Stimulated activated memory B cell treated with anti-CD40 and anti-IgM and Interleukin-4, amounts not matched to agents 10 μg/mL and 1 μg/mL and 100 μg/mL, for 72 hours (primary cell): Measurements from ENCODE around the gene BEST3.
"Not testable (repeated sequence)": the region's sequence is repeated elsewhere in the genome, so short reads cannot be mapped to it uniquely, and the experiment has no call there.

Experiments used
- ATAC-seq: fragments of 150-1000 bp; cut with Tn5 transposase; 2 replicates; pipeline ENCODE4 v1.10.0; 2021
- H3K27ac Mint-ChIP-seq: one replicate; pipeline ENCODE4 v1.8.0; 2022; ENCODE audit warnings: mild to moderate bottlenecking, mixed read lengths
- H3K27me3 Mint-ChIP-seq: one replicate; pipeline ENCODE4 v1.8.0; 2022; ENCODE audit warnings: mixed read lengths
- H3K36me3 Mint-ChIP-seq: one replicate; pipeline ENCODE4 v1.8.0; 2022; ENCODE audit warnings: mixed read lengths
- H3K4me1 Mint-ChIP-seq: one replicate; pipeline ENCODE4 v1.8.0; 2022; ENCODE audit warnings: mixed read lengths
- H3K4me3 Mint-ChIP-seq: one replicate; pipeline ENCODE4 v1.8.0; 2022; ENCODE audit warnings: mild to moderate bottlenecking, moderate library complexity, mixed read lengths
- H3K9me3 Mint-ChIP-seq: one replicate; pipeline ENCODE4 v1.8.0; 2022; ENCODE audit warnings: mixed read lengths

Gene BEST3

DNA sequence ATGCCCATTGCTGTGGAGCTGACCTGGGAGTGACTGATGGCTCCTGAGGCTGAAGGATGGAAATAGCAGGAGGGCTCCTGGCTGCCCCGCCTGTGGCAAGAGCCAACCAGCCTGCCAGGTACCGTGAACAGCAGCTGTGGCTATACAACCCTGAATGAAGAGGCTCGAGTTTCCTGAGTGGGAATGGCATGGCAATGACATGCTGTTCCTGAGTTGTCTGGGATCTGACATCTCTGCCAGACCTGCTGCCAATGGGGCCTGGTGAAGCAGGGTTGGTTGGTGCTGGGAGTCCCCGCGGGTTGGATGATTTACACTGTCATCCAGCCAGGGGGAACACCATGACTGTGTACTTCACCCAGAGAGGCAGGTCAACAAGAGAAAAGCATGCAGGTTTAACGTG is 56.6 kb downstream of the BEST3 start:
- H3K27ac Mint-ChIP-seq = no peak overlapping the region
- peaks cover 6% of the 10 kb centered on the region for H3K4me1 Mint-ChIP-seq
- H3K4me3 Mint-ChIP-seq = no peak overlapping the region
- no peaks in the 10 kb centered on the region for H3K36me3 Mint-ChIP-seq
- no peaks in the 10 kb centered on the region for H3K27me3 Mint-ChIP-seq
- no peaks in the 10 kb centered on the region for H3K9me3 Mint-ChIP-seq
- no peak for ATAC-seq

DNA sequence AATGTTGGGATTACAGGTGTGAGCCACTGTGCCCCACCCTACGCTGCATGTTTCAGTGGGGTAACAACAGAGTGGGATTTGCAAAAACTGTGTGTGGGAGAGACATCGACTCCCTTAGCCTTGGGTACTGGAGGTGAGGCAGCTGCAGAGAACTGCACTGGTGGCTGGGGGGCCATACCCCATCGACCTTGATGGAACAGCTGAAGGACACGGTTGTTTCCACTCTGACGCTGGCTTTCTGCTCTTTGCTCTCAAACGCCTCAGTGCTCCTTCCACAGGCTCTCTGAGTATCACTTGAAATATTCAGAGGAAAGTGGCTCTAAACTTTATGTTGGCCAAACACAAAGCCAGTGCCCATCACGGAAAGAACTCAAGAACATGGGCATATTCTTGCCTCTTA is 57.6 kb downstream of the BEST3 start:
- H3K9me3 Mint-ChIP-seq = no peaks in the 10 kb centered on the region
- no peaks in the 10 kb centered on the region for H3K27me3 Mint-ChIP-seq
- no peak overlapping the region for H3K27ac Mint-ChIP-seq
- ATAC-seq = no peak
- no peak overlapping the region for H3K4me3 Mint-ChIP-seq
- H3K36me3 Mint-ChIP-seq = no peaks in the 10 kb centered on the region
- H3K4me1 Mint-ChIP-seq = peaks cover 6% of the 10 kb centered on the region

DNA sequence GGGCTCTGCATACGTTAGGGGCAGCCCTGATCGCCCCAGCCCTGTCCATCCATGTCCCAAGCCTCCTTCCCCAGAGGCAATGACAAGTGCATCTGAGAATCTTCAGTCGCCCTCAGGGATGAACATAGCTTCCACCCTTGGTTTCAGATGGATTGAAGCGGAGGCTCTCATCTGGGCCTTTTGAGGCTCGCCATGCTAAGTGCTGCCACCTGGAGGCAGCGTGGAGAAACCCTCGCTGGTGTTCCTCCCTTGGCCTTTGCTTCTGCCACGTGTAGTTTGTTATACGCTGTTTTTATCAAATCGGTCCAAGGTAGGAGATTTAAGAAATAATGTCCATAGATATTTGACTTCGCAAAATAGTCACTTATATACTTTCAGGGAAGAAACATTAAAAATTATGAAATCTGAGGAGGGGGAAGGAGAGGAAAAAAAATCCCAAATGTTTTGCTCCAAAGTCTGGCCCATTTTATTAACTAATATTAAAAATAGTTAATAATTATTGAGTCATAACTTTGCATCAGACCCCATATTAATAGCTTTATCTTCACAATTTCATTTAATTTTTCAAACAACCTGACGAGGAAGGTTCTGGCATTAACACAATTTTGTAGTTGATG is 59.6 kb downstream of the BEST3 start:
- Mint-ChIP-seq H3K27ac (no peak overlapping the region), H3K4me1 (peaks cover 6% of the 10 kb centered on the region), H3K27me3 (no peaks in the 10 kb centered on the region), H3K36me3 (no peaks in the 10 kb centered on the region), H3K9me3 (no peaks in the 10 kb centered on the region), H3K4me3 (no peak overlapping the region)
- ATAC-seq = peak; percentile 69

DNA sequence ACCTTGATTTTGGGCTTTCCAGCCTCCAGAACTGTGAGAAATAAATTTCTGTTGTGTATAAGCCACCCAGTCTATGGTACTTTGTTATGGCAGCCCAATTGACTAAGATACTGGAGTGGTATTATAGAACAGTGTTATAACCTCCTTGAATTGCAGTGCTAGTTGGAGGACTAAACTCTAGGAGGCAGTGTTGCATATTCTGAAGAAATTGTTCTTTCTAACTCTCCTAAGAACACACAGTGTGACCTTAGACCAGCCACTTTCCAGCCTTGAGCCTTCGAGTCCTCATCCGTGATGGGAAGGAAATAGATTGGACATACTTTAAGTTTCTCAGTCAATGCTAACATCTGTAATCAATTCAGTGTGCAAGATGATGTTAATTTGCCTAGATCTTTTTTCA is 66.0 kb downstream of the BEST3 start:
- no peaks in the 10 kb centered on the region for H3K9me3 Mint-ChIP-seq
- no peak for ATAC-seq
- H3K4me1 Mint-ChIP-seq = no peaks in the 10 kb centered on the region

DNA sequence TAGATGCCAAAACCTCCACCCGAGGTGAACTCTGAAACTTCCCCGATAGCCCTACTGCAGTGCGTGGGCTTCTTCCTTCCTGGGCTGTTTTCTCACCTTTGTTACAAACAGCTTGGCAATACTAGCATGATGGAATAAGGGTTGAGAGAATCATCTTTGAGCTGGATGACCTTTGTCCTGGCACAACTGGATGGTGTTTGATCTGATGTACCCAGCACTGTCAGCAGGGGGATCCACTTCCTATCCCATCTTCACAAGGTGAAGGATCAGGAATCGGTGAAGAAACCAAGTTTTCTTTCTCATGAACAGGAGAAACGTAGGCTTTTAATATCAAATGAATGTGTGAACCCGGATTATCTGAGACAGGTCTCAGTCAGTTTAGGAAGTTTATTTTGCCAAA is 68.9 kb downstream of the BEST3 start:
- Mint-ChIP-seq H3K27me3 (no peaks in the 10 kb centered on the region), H3K4me3 (no peak overlapping the region), H3K9me3 (no peaks in the 10 kb centered on the region), H3K4me1 (no peaks in the 10 kb centered on the region), H3K27ac (no peak overlapping the region), H3K36me3 (no peaks in the 10 kb centered on the region)
- ATAC-seq = no peak

More for the DNA sequence above, 66.0 kb downstream of the BEST3 start:
- Mint-ChIP-seq H3K36me3 (no peaks in the 10 kb centered on the region), H3K27ac (no peak overlapping the region), H3K27me3 (no peaks in the 10 kb centered on the region), H3K4me3 (no peak overlapping the region)

DNA sequence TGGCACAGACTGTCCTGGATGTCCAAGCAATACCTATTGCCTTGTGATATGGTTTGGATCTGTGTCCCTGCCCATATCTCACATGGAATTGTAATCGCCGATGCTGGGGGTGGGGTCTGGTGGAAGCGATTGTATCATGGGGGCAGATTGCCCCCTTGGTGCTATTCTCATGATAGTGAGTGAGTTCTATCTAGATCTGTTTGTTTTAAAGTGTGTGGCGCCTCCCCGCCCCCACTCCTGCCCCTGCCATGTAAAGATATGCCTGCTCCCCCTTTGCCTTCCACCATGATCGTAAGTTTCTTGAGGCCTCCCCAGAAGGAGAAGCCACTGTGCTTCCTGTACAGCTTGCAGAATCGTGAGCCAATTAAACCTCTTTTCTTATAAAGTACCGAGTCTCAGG is 71.6 kb downstream of the BEST3 start:
- Mint-ChIP-seq H3K27ac (no peak overlapping the region), H3K27me3 (no peaks in the 10 kb centered on the region), H3K4me3 (no peak overlapping the region), H3K4me1 (no peaks in the 10 kb centered on the region), H3K36me3 (no peaks in the 10 kb centered on the region), H3K9me3 (no peaks in the 10 kb centered on the region)
- no peak for ATAC-seq

DNA sequence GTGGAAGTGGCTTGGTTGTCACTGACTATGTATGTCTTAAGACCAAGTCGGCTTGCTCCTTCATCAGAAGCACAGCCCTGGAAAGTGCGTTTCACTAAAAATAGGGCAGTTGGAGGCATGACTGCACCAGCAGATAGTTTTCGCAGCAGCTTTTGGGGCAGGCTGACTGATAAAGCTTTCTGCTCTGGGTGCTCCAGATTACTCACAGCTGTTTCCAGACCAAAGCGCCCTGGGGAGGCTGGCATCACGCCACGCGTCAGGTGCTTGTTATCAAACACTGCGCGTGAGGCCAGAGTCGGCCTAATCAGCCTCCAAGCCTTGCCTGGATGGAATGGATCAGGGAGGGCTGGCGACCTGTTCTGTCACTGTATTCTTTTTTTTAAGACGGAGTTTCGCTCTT is 75.1 kb downstream of the BEST3 start:
- H3K36me3 Mint-ChIP-seq = no peaks in the 10 kb centered on the region
- no peak overlapping the region for H3K4me3 Mint-ChIP-seq
- no peak overlapping the region for H3K27ac Mint-ChIP-seq
- no peaks in the 10 kb centered on the region for H3K4me1 Mint-ChIP-seq
- H3K27me3 Mint-ChIP-seq = peaks cover 11% of the 10 kb centered on the region
- no peak for ATAC-seq
- H3K9me3 Mint-ChIP-seq = no peaks in the 10 kb centered on the region

DNA sequence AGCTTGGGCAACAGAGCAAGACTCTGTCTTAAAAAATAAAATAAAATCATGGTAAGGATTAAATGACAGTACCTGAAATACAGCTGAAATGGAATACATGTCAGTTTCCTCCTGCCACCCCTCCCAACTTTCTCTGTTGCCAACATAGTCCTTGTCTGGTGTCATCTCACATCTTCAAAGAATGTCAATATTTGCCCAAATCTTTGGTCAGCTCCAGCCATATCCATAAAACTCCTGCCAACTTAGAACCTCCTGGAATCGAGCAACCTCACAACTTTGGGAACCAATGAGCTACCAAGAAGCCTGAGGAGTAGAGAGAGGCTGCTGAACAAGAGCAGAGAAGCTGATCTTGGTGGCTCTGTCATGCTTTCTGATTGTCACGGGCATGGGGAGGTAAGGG is 77.6 kb downstream of the BEST3 start:
- Mint-ChIP-seq H3K36me3 (no peaks in the 10 kb centered on the region), H3K4me3 (no peak overlapping the region), H3K4me1 (no peaks in the 10 kb centered on the region), H3K9me3 (no peaks in the 10 kb centered on the region), H3K27me3 (peaks cover 11% of the 10 kb centered on the region), H3K27ac (no peak overlapping the region)
- no peak for ATAC-seq

DNA sequence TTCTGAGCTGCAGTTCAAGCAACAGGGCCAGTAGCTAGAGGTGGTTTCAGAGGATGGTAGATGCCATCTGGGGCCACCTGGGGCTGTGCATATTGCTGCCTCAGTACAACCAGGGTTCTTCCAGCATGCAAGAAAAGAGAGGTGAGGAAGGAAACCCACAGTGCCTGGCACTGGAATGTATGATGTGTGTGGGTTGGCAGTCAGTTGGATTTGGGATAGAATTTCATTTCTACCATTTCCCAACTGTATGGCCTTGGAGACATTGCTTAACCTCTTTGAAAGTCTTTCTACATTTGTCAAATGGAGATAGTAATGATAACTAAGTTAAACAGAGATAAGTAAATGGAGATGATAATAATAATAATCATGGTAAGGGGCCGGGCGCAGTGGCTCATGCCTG is 78.2 kb downstream of the BEST3 start:
- H3K9me3 Mint-ChIP-seq = no peaks in the 10 kb centered on the region
- no peak overlapping the region for H3K4me3 Mint-ChIP-seq
- no peak overlapping the region for H3K27ac Mint-ChIP-seq
- ATAC-seq = no peak
- peaks cover 11% of the 10 kb centered on the region for H3K27me3 Mint-ChIP-seq
- H3K36me3 Mint-ChIP-seq = no peaks in the 10 kb centered on the region
- peaks cover 5% of the 10 kb centered on the region for H3K4me1 Mint-ChIP-seq

DNA sequence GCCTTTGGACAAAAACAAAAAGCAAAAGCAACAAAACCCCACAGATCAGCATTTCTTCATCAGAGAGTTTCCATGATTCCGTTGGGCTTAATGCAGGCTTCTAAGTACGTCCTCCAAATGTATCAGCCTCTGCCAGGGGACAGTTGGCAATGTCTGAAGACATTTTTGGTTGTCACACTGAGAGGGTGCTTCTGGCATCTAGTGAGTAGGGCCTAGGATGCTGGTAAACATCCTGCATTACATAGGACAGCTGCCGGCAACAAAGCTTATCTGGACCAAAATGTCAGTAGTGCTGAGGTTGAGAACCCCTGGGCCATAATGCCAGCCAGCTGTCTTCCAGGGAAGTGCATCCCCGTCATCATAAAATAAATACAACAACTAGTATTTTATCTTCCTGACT is 79.0 kb downstream of the BEST3 start:
- Mint-ChIP-seq H3K27ac (no peak overlapping the region), H3K4me1 (peaks cover 11% of the 10 kb centered on the region), H3K36me3 (no peaks in the 10 kb centered on the region), H3K9me3 (no peaks in the 10 kb centered on the region), H3K4me3 (no peak overlapping the region), H3K27me3 (peaks cover 11% of the 10 kb centered on the region)
- ATAC-seq = no peak

DNA sequence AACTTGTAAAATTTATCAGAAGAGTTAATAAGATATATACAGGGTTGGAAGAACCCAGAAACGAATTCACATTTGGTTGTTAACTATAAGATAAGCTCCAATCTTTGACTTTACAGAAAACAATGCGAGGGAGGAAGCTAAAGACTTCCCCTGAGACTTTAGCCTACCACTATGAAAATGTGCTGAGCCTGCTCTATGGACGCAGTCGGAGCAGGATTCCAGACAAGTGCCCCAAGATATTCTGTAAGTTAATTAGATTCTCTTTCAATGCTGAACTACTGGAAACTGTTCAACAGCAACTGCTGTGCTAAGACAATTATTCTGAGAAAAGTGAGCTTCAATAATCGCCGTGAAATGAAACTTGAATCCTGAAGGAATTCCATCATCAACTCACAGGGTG is 80.1 kb downstream of the BEST3 start:
- no peak overlapping the region for H3K4me3 Mint-ChIP-seq
- peaks cover 11% of the 10 kb centered on the region for H3K27me3 Mint-ChIP-seq
- H3K4me1 Mint-ChIP-seq = peaks cover 11% of the 10 kb centered on the region
- H3K9me3 Mint-ChIP-seq = no peaks in the 10 kb centered on the region
- no peaks in the 10 kb centered on the region for H3K36me3 Mint-ChIP-seq
- no peak overlapping the region for H3K27ac Mint-ChIP-seq
- no peak for ATAC-seq

DNA sequence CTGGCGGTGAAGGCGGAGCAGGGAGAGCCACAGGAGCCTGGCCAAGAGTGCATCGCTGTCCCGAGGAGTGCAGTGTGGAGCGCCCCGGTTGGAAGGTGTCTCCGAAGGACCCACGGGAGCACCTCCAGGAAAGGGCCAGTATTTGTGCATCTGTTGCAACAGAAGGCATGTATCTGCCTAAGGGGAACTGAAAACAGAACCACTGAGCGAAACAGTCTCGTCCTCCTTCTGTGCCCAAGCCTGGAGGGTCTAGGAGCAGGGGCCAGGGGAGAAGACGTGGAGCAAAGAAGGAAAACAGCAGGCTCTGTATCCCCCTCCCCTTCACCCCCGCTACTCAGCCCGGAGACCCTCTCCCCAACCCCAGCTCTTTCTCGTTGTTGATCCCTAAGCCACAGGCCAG is 83.1 kb downstream of the BEST3 start:
- Mint-ChIP-seq H3K4me3 (no peak overlapping the region), H3K27me3 (peaks cover 8% of the 10 kb centered on the region), H3K36me3 (no peaks in the 10 kb centered on the region), H3K4me1 (peaks cover 11% of the 10 kb centered on the region), H3K27ac (no peak overlapping the region), H3K9me3 (no peaks in the 10 kb centered on the region)
- peak; percentile 57 for ATAC-seq

DNA sequence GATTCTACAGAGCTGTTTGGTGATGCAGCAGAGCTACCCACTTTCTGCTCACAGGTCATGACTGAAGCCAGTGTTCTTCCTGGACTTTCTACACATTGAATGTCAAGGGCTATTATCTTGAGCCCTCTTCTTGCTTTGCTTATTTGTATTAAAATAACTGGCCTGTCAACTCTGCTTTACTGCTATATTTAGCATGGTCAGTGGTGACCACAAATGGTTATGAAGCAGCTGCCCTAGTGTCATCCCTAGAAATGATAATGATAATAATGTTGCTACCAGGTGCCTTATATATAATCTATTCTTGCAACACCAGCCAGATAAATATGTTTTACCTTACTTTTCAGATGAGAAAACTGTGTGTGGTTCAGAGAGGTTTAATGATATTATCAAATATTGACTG is 85.8 kb downstream of the BEST3 start:
- Mint-ChIP-seq H3K27ac (no peak overlapping the region), H3K4me3 (no peak overlapping the region), H3K9me3 (no peaks in the 10 kb centered on the region), H3K27me3 (no peaks in the 10 kb centered on the region), H3K4me1 (peaks cover 11% of the 10 kb centered on the region), H3K36me3 (no peaks in the 10 kb centered on the region)
- no peak for ATAC-seq

DNA sequence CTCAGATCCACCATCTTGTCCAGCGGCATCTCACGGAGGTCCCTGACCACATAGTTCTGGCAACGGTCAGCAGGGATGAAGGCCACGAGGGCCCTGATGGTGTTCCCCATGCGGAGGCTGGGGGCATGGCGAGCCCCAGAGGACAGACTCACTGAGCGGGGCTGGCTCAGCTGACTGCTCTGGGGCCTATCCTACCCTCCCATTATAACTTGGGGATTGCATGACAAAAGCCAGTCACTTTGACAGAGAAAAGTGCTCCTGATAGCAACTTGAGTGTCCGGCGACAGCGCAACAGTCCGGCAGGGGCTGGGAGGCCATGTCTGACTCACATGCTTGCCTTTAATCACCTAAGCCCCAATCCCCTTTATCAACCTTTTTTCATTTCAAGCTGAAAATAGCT is 88.4 kb downstream of the BEST3 start, which contains the start of gene LRRC10:
Gene LRRC10 (minus strand): TSS at position 179 of the 400 bp plus-strand sequence. CDS start 69 bp downstream, at position 110.
- Mint-ChIP-seq H3K27ac (no peak within 1 kb of the TSS), H3K4me1 (peaks cover 3% of the 10 kb centered on the region), H3K4me3 (no peak within 1 kb of the TSS), H3K36me3 (no peaks in the 10 kb centered on the region), H3K9me3 (no peaks in the 10 kb centered on the region), H3K27me3 (no peaks in the 10 kb centered on the region)
- no peak for ATAC-seq

DNA sequence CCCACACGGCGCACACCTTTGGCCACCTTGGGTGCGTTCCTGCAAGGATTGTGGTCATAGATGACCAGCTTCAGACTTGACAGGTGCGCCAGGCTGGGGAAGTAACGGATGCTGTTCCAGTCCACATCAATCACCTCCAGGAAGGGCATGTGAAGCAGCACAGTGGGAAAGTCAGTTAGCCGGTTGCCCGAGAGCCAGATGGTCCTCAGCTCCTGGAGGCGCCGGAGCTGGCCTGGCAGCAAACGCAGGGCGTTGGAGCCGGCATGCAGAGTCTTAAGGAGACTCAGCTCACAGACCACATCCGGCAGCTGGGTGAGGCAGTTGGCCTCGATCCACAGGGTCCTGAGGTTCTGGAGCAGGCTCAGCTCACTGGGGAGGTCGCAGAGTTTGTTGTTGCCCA is 89.0 kb downstream of the BEST3 start:
- H3K36me3 Mint-ChIP-seq = no peaks in the 10 kb centered on the region
- no peak for ATAC-seq
- no peaks in the 10 kb centered on the region for H3K4me1 Mint-ChIP-seq
- H3K27me3 Mint-ChIP-seq = no peaks in the 10 kb centered on the region
- no peaks in the 10 kb centered on the region for H3K9me3 Mint-ChIP-seq
- no peak overlapping the region for H3K27ac Mint-ChIP-seq
- H3K4me3 Mint-ChIP-seq = no peak overlapping the region

DNA sequence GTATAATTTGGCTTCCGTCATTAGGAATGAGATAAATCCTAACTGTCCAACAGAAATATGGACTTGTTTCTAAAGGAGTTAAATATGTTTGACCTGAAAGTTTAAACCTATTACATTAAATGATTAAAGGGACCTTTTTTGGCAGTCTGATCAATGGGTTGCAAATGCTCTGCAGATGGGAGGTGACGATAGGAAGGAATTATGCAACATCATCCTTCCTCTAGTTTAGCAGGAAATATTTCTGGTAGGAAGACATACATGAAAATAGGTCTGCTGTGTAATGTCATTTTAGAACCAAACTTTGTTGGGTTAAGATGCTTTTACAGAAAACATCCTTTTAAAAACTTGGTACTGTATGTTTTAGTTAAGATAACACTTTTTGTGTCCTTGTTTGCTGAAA is 91.0 kb downstream of the BEST3 start:
- Mint-ChIP-seq H3K27me3 (no peaks in the 10 kb centered on the region), H3K27ac (no peak overlapping the region), H3K4me3 (no peak overlapping the region), H3K4me1 (no peaks in the 10 kb centered on the region), H3K9me3 (peaks cover 4% of the 10 kb centered on the region), H3K36me3 (peaks cover 6% of the 10 kb centered on the region)
- ATAC-seq = no peak

DNA sequence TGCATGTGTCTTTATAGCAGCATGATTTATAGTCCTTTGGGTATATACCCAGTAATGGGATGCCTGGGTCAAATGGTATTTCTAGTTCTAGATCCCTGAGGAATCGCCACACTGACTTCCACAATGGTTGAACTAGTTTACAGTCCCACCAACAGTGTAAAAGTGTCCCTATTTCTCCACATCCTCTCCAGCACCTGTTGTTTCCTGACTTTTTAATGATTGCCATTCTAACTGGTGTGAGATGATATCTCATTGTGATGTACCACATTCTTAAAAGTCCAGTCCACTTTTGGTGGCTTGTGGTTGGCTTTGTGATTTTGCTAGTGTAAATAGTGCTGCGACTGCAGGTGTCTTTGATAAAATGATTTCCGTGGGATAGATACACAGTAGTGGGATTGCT is 94.8 kb downstream of the BEST3 start:
- not testable (repeated sequence) for H3K4me1 Mint-ChIP-seq, H3K27ac Mint-ChIP-seq, H3K27me3 Mint-ChIP-seq, ATAC-seq, H3K4me3 Mint-ChIP-seq, H3K9me3 Mint-ChIP-seq
- H3K36me3 Mint-ChIP-seq = peaks cover 38% of the 10 kb centered on the region
